GM21381 (cell line): ENCODE data around the gene KRTAP10-4.
"Not testable (repeated sequence)": the region's sequence is repeated elsewhere in the genome, so short reads cannot be mapped to it uniquely, and the experiment has no call there.

Source experiments
- ATAC-seq: cut with Tn5 transposase; IDR thresholded peaks from one replicate; pipeline ENCODE4 v1.9.1; 2021; ENCODE audit warnings: mild to moderate bottlenecking, moderate library complexity; ENCODE audit not compliant: unreplicated experiment

The KRTAP10-4 gene

GRCh38 chr21:44556879-44557278 lies 16.6 kb upstream of the KRTAP10-4 start:
- no peak for ATAC-seq

- ATAC-seq, result no peak
These were observed 15.8 kb upstream of the KRTAP10-4 start for GRCh38 chr21:44557491-44558328.

GRCh38 chr21:44558329-44558675 lies 15.2 kb upstream of the KRTAP10-4 start:
- not testable (repeated sequence) for ATAC-seq

GRCh38 chr21:44558695-44559094 lies 14.8 kb upstream of the KRTAP10-4 start, which contains the start of gene KRTAP10-3:
KRTAP10-3 (minus strand) TSS chr21:44558795; CDS start chr21:44558715, 80 bp downstream.
- ATAC-seq, result no peak

- no peak for ATAC-seq
These were observed 9.4 kb upstream of the KRTAP10-4 start for GRCh38 chr21:44564099-44564498.

GRCh38 chr21:44564886-44565598 lies 8.5 kb upstream of the KRTAP10-4 start:
- ATAC-seq, result no peak

GRCh38 chr21:44566403-44566802 lies 7.1 kb upstream of the KRTAP10-4 start:
- no peak for ATAC-seq

- no peak for ATAC-seq
These were observed 5.9 kb upstream of the KRTAP10-4 start for GRCh38 chr21:44567481-44568171.

- ATAC-seq, result no peak
These were observed 5.3 kb upstream of the KRTAP10-4 start for GRCh38 chr21:44568261-44568660.

GRCh38 chr21:44568667-44569556 lies 4.6 kb upstream of the KRTAP10-4 start:
- ATAC-seq, result no peak

- ATAC-seq, result no peak
These were observed 3.5 kb upstream of the KRTAP10-4 start for GRCh38 chr21:44569861-44570517.

GRCh38 chr21:44571296-44571695 lies 2.2 kb upstream of the KRTAP10-4 start:
- no peak for ATAC-seq

- ATAC-seq, result no peak
These were observed 1.4 kb upstream of the KRTAP10-4 start for GRCh38 chr21:44571844-44572782.

- ATAC-seq, result no peak
These were observed 458 bp upstream of the KRTAP10-4 start for GRCh38 chr21:44572959-44573583.

GRCh38 chr21:44574457-44575306 lies 1.2 kb downstream of the KRTAP10-4 start:
- no peak for ATAC-seq

GRCh38 chr21:44575307-44576024 lies 1.9 kb downstream of the KRTAP10-4 start:
- ATAC-seq, result no peak

- ATAC-seq, result no peak
These were observed 2.5 kb downstream of the KRTAP10-4 start for GRCh38 chr21:44576025-44576420.
